Measurements from ENCODE around the gene RELN. TPM values are rescaled to one million over a fixed set of nuclear protein-coding genes. Genes with fewer than 3 reads are reported as not detected.

The RELN gene
- total RNA-seq, 1 donor from 2014 or later = 3.8 TPM

DNA sequence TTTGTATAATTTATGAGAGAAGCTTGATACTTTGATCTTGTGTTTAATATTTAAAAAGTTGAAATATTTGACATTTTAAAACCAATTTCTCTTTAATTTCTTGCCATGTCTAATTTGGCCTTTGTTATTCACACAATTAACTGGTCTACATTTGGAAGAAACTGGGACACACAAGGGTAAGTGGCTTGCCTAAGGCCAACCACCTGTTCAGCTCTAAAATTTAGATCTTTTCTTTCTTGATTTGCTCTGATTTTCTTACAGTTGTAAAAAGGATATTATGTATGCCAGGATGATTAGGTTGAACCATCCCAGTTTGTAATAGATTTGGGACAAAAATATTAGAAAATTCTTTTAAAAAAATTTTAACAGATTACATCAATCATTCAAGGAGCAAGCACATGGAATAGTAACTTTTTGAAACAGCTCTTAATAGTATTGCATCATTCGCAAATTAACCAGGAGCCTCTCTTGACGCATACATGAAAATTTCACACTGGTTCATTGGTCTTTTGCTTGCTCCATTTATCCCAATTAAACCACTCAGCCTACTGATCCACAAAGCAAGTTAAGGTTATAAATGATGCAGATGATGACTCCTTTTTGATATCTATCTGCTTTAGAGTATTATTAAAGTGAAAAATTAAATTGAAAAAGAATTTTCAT, 321.0 kb downstream of the RELN start:
- no peak overlapping the region for H3K4me3 ChIP-seq (ENCODE audit: low read depth, low read length)
- DNase-seq (ENCODE audit: low read depth) = no peak
- TF ChIP-seq, protein P1, sequence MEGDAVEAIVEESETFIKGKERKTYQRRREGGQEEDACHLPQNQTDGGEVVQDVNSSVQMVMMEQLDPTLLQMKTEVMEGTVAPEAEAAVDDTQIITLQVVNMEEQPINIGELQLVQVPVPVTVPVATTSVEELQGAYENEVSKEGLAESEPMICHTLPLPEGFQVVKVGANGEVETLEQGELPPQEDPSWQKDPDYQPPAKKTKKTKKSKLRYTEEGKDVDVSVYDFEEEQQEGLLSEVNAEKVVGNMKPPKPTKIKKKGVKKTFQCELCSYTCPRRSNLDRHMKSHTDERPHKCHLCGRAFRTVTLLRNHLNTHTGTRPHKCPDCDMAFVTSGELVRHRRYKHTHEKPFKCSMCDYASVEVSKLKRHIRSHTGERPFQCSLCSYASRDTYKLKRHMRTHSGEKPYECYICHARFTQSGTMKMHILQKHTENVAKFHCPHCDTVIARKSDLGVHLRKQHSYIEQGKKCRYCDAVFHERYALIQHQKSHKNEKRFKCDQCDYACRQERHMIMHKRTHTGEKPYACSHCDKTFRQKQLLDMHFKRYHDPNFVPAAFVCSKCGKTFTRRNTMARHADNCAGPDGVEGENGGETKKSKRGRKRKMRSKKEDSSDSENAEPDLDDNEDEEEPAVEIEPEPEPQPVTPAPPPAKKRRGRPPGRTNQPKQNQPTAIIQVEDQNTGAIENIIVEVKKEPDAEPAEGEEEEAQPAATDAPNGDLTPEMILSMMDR (conservative IDR thresholded peaks at IDR 0.05; ENCODE audit: low read depth, low read length) = no peak

DNA sequence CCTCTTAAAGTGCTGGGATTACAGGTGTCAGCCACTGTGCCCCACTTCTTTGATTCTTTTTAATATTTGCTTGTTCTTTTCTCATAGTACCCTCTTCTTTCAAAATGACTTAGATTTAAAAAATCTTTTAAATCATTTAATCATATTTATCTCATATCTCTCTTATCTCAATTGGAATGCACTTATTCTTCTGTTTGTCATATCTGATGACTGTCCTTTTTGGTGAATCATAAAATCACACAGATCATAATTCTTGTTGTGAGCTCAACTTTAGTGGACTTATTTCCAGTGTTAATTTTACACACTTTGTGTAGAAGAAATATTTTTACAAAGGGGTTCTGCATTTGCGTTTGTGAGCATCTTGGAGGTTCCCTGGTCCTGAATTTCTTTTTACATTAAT, 323.1 kb downstream of the RELN start:
- no peak overlapping the region for H3K4me3 ChIP-seq (ENCODE audit: low read depth, low read length)
- TF ChIP-seq, protein P1 (conservative IDR thresholded peaks at IDR 0.05; ENCODE audit: low read depth, low read length) = no peak
- no peak for DNase-seq (ENCODE audit: low read depth)

- no peak for DNase-seq (ENCODE audit: low read depth)
- no peak overlapping the region for H3K4me3 ChIP-seq (ENCODE audit: low read depth, low read length)
- TF ChIP-seq, protein P1 (conservative IDR thresholded peaks at IDR 0.05; ENCODE audit: low read depth, low read length) = no peak
These were observed 324.9 kb downstream of the RELN start for GRCh38 chr7:103664577-103664976.

DNA sequence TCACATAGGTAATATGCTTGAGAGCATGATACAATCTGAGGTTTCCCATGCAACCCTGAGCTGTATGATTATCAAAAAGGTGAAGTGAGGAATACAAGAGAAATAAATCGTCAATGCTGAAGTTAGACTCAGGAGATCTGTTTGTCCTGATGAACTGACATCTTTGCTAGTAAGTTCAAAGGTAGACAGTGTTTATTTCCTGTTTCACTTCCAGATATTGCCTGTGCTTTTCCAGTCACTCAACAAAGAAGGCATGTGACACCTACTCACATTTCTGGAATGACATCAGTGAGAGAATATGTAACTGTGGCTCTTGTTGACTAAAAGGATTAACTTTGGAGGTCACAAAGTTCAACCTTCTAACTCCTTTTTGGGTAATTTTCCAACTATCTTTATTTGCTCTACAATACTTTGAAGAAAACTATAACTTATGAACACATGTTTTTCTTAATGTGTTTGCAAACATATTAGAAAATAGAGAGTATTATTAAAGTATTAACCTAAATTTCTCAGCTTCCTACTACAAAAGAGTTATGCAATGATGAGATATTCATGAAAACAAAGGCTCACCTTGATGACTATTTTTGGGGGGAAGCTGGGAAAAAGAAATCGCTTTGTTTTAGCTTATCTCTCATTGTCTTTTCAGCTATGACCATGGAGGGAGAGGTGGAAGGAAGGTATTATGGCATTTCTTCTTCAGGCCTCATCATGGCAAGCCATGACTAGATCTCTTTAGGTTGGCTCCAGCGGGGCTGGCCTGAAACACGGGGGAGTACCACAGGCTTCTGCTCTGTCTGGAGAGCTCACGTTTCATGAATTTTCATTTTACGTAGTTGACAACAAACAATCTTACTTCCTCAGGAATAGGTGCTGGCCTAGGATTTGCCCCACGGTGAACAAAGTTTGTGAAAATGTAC, 328.7 kb downstream of the RELN start:
- TF ChIP-seq, protein P1 (conservative IDR thresholded peaks at IDR 0.05; ENCODE audit: low read depth, low read length) = no peak
- DNase-seq (ENCODE audit: low read depth) = peak; percentile 92
- no peak overlapping the region for H3K4me3 ChIP-seq (ENCODE audit: low read depth, low read length)

DNA sequence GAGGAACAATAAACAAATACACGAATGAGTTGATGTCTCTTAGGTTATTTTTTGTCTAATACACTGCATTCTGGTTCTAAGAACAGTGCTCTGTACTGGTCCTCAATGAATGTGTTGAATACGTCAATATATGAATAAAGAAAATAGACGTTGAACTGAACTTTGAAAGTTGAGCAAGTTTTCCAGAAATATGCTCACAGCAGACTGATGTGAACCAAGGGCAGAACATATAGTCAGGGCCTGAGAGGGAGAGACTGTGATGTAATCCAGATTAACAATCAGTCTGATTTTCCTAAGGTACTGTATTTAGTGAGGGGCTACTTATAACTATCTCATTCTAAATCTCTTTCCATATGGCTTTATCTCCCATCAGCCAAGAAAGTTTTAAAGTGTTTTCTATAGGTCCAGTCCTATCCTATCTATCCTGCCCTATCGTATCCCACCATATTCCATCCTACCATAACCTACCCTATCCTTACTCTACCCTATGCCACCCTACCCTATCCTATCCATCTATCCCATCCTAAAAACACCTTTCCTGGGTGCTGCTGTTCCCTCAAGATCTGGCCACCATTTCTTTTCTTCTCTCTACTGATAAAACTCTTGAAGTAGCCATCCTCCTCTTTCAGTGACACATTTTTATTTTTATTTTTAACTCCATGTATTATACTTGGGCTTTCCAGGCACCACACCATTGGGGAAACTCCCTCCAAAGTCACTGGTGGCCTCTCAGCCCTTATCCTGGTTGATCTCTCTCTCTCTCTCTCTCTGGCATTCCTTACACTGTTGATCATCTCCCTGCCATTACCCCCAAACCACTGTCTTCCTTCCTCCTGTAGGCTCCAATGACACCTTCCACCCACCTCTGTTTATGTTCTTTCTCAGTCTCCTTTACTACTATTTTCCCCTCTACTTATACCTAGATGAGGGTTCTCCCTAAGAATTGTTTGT, 331.1 kb downstream of the RELN start:
- TF ChIP-seq, protein P1 (conservative IDR thresholded peaks at IDR 0.05; ENCODE audit: low read depth, low read length) = no peak
- no peak for DNase-seq (ENCODE audit: low read depth)
- H3K4me3 ChIP-seq (ENCODE audit: low read depth, low read length) = no peak overlapping the region

GRCh38 chr7:103657474-103657894, 332.0 kb downstream of the RELN start:
- no peak for DNase-seq (ENCODE audit: low read depth)
- H3K4me3 ChIP-seq (ENCODE audit: low read depth, low read length) = no peak overlapping the region
- TF ChIP-seq, protein P1 (conservative IDR thresholded peaks at IDR 0.05; ENCODE audit: low read depth, low read length) = no peak
